HCT116 (cell line): Measurements from ENCODE around the gene NFIA. TPM values are rescaled to one million over a fixed set of nuclear protein-coding genes. Genes with fewer than 3 reads are reported as not detected.

Experiments
- ATAC-seq: fragments of 200-7000 bp; cut with Tn5 transposase; 2 replicates; pipeline ENCODE4 v1.9.1; 2020; ENCODE audit warnings: mild to moderate bottlenecking, moderate library complexity
- BruUV-seq: library from RNA; stranded (reverse); fragments of 400-500 nt; replicated peaks from 2 replicates; lab custom pipeline; 2021; lab: Mats Ljungman, UMichigan
- CTCF ChIA-PET: fragments of 300-600 bp; sonication (Branson Sonifier 250); formaldehyde crosslinking; loops from one replicate; lab custom pipeline; 2021; ENCODE audit warnings: antibody characterized with exemption; lab: Charles Lee
- POLR2A ChIA-PET: fragments of 300-600, 350-600 bp; sonication (Branson Sonifier 250); formaldehyde crosslinking; loops from one replicate; lab custom pipeline; 2021; ENCODE audit warnings: antibody characterized with exemption; lab: Charles Lee
- RAD21 ChIA-PET, 2 experiments: fragments of 300-600 bp; sonication (Branson Sonifier 250); formaldehyde crosslinking; loops; one replicate each; lab custom pipeline; 2023; ENCODE audit warnings: low total read pairs in 2 of 2; ENCODE audit not compliant: uncharacterized antibody in 2 of 2, unreplicated experiment in 2 of 2, low non-redundant PET in 1 of 2; lab: Charles Lee
- DNase-seq: peaks from one replicate; pipeline ENCODE4 v3.0.0-alpha.2; 2010; ENCODE audit warnings: low read depth, low spot score
- H2AFZ ChIP-seq: fragments of 200-600 bp; shearing (Covaris generic), sonication (generic); 2 replicates; pipeline ENCODE4 v1.6.1; 2017; ENCODE audit warnings: low read depth, mixed run types, mixed read lengths, antibody characterized with exemption, low read length; ENCODE audit not compliant: poor library complexity, severe bottlenecking
- H3K27ac ChIP-seq: 2 replicates; pipeline ENCODE4 v1.5.1; 2012; ENCODE audit warnings: low read depth, low read length
- H3K27me3 ChIP-seq: fragments of 200-600 bp; sonication (generic); 2 replicates; pipeline ENCODE4 v1.6.1; 2016; ENCODE audit warnings: mixed run types, low read length, mixed read lengths; ENCODE audit not compliant: insufficient read depth
- H3K36me3 ChIP-seq, 2 experiments: fragments of 200-500 bp in 1 of 2; fragments of 200-600 bp in 1 of 2; sonication (Bioruptor generic) in 1 of 2; sonication (generic) in 1 of 2; 2 replicates each; pipeline versions ENCODE4 v1.5.1 to v1.6.1; 2014 to 2016; ENCODE audit warnings: low read length in 2 of 2, inconsistent platforms in 1 of 2, mixed read lengths in 1 of 2, mixed run types in 1 of 2; ENCODE audit not compliant: insufficient read depth in 2 of 2, control insufficient read depth in 1 of 2
- H3K4me1 ChIP-seq, 2 experiments: fragments of 200-600 bp in 1 of 2; sonication (generic) in 1 of 2; 2 replicates each; pipeline versions ENCODE4 v1.5.1 to v1.6.1; 2012 to 2017; ENCODE audit warnings: low read length in 2 of 2, inconsistent platforms in 1 of 2, mild to moderate bottlenecking in 1 of 2, mixed read lengths in 1 of 2, mixed run types in 1 of 2, moderate library complexity in 1 of 2; ENCODE audit not compliant: insufficient read depth in 2 of 2, control insufficient read depth in 1 of 2
- H3K4me2 ChIP-seq: fragments of 200-600 bp; sonication (generic); 2 replicates; pipeline ENCODE4 v1.6.1; 2017; ENCODE audit warnings: mixed run types, low read length, mixed read lengths
- H3K4me3 ChIP-seq, 2 experiments: fragments of 200-600 bp in 1 of 2; sonication (generic) in 1 of 2; replicated peaks in 1 of 2; 2 replicates each; pipeline ENCODE4 v1.5.1; 2011 to 2016; ENCODE audit warnings: low read length in 2 of 2, control low read depth in 1 of 2, low read depth in 1 of 2, mild to moderate bottlenecking in 1 of 2, mixed read lengths in 1 of 2, mixed run types in 1 of 2
- H3K79me2 ChIP-seq: fragments of 200-600 bp; sonication (generic); 2 replicates; pipeline ENCODE4 v1.6.1; 2017; ENCODE audit warnings: mild to moderate bottlenecking, mixed run types, low read length, moderate library complexity, mixed read lengths; ENCODE audit not compliant: insufficient read depth
- H3K9ac ChIP-seq: fragments of 200-600 bp; sonication (generic); 2 replicates; pipeline ENCODE4 v1.6.1; 2016; ENCODE audit warnings: low read length, mixed read lengths
- H3K9me2 ChIP-seq: fragments of 200-600 bp; sonication (generic), shearing (Covaris generic); 2 replicates; pipeline ENCODE4 v1.6.1; 2017; ENCODE audit warnings: mixed run types, mild to moderate bottlenecking, moderate library complexity; ENCODE audit not compliant: insufficient read depth
- H3K9me3 ChIP-seq, 2 experiments: fragments of 200-500 bp in 1 of 2; fragments of 200-600 bp in 1 of 2; sonication (Bioruptor generic) in 1 of 2; sonication (generic) in 1 of 2; 2 replicates each; pipeline ENCODE4 v1.6.1; 2014 to 2017; ENCODE audit warnings: low read length in 2 of 2, mixed read lengths in 2 of 2, inconsistent platforms in 1 of 2, low read depth in 1 of 2, mild to moderate bottlenecking in 1 of 2, mixed run types in 1 of 2, moderate library complexity in 1 of 2; ENCODE audit not compliant: control insufficient read depth in 1 of 2, insufficient read depth in 1 of 2
- H4K20me1 ChIP-seq: fragments of 200-600 bp; sonication (generic), shearing (Covaris generic); 2 replicates; pipeline ENCODE4 v1.6.1; 2017; ENCODE audit warnings: mixed run types, mild to moderate bottlenecking, moderate library complexity; ENCODE audit not compliant: insufficient read depth
- CBX3 ChIP-seq: IDR thresholded peaks from 2 replicates; pipeline ENCODE4 v1.6.1; 2012; ENCODE audit warnings: low read depth
- CEBPB ChIP-seq: IDR thresholded peaks from 2 replicates; pipeline ENCODE4 v1.6.1; 2012; ENCODE audit warnings: low read depth
- EGR1 ChIP-seq: IDR thresholded peaks from 2 replicates; pipeline ENCODE4 v1.6.1; 2012; ENCODE audit warnings: low read depth
- ELF1 ChIP-seq: IDR thresholded peaks from 2 replicates; pipeline ENCODE4 v1.6.1; 2012; ENCODE audit warnings: low read depth, borderline replicate concordance
- FOSL1 ChIP-seq: IDR thresholded peaks from 2 replicates; pipeline ENCODE4 v1.6.1; 2012; ENCODE audit warnings: low read depth
- POLR2A ChIP-seq: IDR thresholded peaks from 2 replicates; pipeline ENCODE4 v1.7.0; 2011; ENCODE audit warnings: borderline replicate concordance; ENCODE audit not compliant: insufficient read depth, insufficient read length; ENCODE audit errors: extremely low read depth
- REST ChIP-seq: IDR thresholded peaks from 2 replicates; pipeline ENCODE4 v1.6.1; 2012; ENCODE audit warnings: low read depth
- SIN3A ChIP-seq: IDR thresholded peaks from 2 replicates; pipeline ENCODE4 v1.6.1; 2012; ENCODE audit warnings: low read depth
- TCF7L2 ChIP-seq: IDR thresholded peaks from 2 replicates; pipeline ENCODE4 v1.7.0; 2011; ENCODE audit warnings: borderline replicate concordance, inconsistent platforms; ENCODE audit not compliant: insufficient read depth, insufficient read length; ENCODE audit errors: extremely low read depth
- YY1 ChIP-seq: IDR thresholded peaks from 2 replicates; pipeline ENCODE4 v1.6.1; 2011; ENCODE audit warnings: low read length, low read depth, moderate library complexity, mild to moderate bottlenecking; ENCODE audit not compliant: insufficient replicate concordance; ENCODE audit errors: extremely low read depth
- ZBTB33 ChIP-seq: IDR thresholded peaks from 2 replicates; pipeline ENCODE4 v1.6.1; 2011; ENCODE audit warnings: mild to moderate bottlenecking, low read length, moderate library complexity; ENCODE audit not compliant: insufficient replicate concordance; ENCODE audit errors: extremely low read depth
- intact Hi-C: fragments of 100-400 bp; cut with micrococcal nuclease; formaldehyde crosslinking; loops from 2 replicates; pipeline ENCODE4 v1.10.0; 2022
- total RNA-seq: library from RNA; stranded (reverse); gene quantifications from one replicate; pipeline ENCODE4 v1.2.1, GENCODE V29; 2021; ENCODE audit not compliant: unreplicated experiment

Gene NFIA
- total RNA-seq, 1 experiment from 2014 or later, result 17.2 TPM

GRCh38 chr1:61480273-61480935, 398.0 kb downstream of the NFIA start:
- Histone ChIP-seq H4K20me1 (no peaks in the 10 kb centered on the region), H3K9me2 (no peaks in the 10 kb centered on the region), H3K9me3 (no peaks in the 10 kb centered on the region), H3K4me3 (no peak overlapping the region), H3K9ac (no peak overlapping the region), H3K27me3 (no peaks in the 10 kb centered on the region), H3K36me3 (no peaks in the 10 kb centered on the region), H3K79me2 (no peaks in the 10 kb centered on the region), H3K4me2 (peak overlapping the region; percentile 47), H3K27ac (peak overlapping the region; percentile 46; the same call in 1 of the 2 replicates), H3K4me1 (peaks cover 10 to 18% of the 10 kb centered on the region in 2 experiments), H2AFZ (no peak overlapping the region)
- ChIA-PET POLR2A (no interaction called here), RAD21 (no interaction called here), CTCF (no interaction called here)
- ATAC-seq (no peak), DNase-seq (no peak)
- no peak for TF ChIP-seq EGR1
- TF ChIP-seq YY1, result no peak
- no peak for TF ChIP-seq SIN3A
- TF ChIP-seq REST, result no peak
- no peak for TF ChIP-seq ZBTB33
- no peak for TF ChIP-seq CBX3
- no peak for TF ChIP-seq ELF1
- TF ChIP-seq FOSL1, result no peak
- no peak for TF ChIP-seq POLR2A
- no peak for TF ChIP-seq TCF7L2
- no peak for TF ChIP-seq CEBPB
- no TSS peak for BruUV-seq
- intact Hi-C loops, result no loop called here
